Activated T-helper 9 cell treated with anti-CD3 and anti-CD28 coated beads, Interleukin-2, amount 50 U/mL, for 16 hours (primary cell): ENCODE results near the gene DCUN1D2.
"Not testable (repeated sequence)": the region's sequence is repeated elsewhere in the genome, so short reads cannot be mapped to it uniquely, and the experiment has no call there.

Experiments used
- DNase-seq: peaks from one replicate; pipeline ENCODE4 v3.0.0-alpha.2; 2020; ENCODE audit warnings: low read depth

DCUN1D2 gene

DNA sequence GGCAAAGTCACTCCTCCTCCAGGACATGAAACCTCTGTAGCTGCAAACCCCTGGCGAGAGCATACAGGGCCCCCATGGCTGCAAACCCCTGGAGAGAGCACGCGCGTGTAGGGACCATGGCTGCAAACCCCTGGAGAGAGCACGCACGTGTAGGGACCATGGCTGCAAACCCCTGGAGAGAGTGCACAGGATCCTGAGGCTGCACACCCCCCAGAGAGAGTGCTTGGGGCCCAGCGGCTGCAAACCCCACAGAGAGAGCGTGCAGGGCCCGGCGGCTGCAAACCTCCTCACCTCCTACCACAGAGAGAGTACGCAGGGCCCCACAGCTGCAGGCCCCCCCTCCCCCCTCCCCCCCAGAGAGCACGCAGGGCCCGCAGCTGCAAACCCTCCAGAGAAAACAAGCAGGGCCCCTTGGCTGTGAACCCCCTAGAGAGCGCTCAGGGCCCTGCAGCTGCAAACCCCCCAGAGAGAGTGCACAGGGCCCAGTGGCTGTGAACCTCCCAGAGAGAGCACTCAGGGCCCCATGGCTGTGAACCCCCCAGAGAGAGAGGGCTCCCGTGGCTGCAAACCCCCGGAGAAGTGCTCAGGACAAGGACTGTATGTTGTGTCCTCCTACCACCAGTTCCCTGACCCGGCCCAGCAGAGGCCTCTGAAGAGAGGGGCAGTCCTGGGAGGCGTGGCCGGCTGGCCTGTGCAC, 44.6 kb downstream of the DCUN1D2 start:
- no peak for DNase-seq

DNA sequence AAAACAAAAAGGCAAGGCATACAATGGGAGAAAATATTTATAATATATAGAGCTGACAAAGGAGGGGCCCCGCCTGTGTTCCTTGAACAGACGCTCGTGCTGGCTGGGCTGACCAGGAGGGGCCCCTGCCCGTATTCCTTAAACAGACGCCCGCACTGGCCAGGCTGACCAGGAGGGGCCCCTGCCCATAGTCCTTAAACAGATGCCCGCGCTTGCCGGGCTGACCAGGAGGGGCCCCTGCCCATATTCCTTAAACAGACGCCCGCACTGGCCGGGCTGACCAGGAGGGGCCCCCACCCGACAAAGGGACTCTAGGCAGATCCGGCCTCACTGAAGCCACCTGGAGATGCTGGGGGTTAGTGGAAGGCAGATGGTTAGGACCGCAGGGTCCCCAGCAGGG, 46.5 kb downstream of the DCUN1D2 start:
- no peak for DNase-seq

DNA sequence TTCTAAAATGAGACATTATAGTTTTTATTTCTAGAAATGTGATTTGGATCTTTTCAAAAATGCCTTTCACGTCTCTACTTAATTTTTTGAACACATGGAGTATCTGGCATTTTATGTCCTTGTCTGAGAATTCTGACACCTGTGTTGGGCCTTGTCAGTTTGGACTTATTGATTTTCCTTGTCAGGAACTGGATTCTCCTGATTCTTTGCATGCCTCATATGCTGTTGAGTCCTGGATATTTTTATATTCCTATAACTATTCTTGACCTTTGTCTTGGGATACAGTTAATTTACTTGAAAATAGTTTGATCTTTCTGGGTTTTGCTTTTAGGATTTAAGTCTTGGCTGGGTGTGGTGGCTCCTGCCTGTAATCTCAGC, 47.5 kb downstream of the DCUN1D2 start:
- DNase-seq, result no peak

DNA sequence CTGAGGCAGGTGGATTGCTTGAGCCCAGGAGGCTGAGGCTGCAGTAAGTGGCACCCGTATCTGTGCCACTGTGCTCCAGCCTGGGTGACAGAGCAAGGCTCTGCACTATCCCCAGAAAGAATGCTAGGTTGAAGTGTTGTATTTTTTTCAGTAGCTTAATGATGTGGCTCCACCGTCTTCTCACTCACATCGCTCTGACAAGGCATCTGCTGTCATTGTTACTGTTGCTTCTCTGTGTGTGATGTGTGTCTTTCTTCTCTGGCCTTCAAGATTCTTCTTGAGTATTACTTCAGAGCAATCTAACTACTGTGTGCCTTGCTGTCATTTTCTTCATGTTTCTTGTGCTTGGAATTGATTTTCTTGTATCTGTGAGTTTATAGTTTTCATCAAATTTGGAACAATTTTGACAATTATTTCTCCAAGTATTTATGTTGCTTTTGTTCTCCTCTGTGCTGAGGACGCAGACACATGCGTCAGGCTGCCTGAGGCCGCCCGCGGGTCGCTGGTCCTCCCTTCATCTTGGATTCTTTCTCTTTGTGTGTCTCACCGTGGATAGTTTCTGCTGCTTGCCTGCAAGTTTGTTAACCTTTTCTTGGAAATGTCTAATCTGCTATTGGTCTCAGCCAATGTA, 48.0 kb downstream of the DCUN1D2 start:
- no peak for DNase-seq

DNA sequence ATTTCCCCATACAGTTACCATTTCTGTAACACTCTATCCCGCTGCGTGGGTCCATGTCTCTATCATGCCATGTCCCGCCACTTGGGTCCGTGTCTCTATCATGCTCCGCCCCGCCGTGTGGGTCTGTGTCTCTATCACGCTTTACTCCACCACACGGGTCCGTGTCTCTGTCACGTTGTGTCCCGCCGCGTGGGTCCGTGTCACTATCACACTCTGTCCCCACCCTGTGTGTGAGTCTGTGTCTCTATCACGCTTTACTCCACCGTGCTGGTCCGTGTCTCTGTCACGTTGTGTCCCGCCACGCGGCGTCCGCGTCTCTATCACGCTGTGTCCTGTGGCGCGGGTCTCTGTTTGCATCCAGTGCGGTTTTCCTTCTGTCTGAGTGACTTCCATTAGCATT, 48.9 kb downstream of the DCUN1D2 start:
- DNase-seq, result no peak

DNA sequence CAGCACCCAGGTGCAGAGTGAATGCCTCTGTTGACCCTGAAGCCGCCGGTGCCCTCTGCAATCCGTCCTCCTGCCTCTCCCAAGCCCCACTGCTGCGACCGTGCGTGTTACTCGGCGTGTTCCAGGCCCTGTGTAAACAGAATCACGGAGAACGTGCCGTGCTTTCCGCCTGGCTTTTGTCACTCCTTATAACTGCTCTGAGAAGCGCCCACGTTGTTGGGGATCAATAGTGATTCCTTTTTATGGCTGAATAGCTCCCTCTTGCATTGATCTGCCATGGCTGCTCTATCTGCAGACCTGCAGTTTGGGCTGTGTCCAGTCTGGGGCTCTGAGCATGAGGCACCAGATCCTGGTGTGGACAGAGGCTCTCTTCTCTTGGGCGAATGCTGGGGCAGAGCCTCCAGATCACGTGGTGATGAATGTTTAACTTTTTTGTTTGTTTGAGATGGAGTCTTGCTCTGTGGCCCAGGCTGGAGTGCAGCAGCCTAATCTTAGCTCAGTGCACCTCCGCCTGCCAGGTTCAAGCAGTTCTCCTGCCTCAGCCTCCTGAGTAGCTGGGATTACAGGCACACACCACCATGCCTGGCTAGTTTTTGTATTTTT, 53.0 kb downstream of the DCUN1D2 start:
- no peak for DNase-seq

DNA sequence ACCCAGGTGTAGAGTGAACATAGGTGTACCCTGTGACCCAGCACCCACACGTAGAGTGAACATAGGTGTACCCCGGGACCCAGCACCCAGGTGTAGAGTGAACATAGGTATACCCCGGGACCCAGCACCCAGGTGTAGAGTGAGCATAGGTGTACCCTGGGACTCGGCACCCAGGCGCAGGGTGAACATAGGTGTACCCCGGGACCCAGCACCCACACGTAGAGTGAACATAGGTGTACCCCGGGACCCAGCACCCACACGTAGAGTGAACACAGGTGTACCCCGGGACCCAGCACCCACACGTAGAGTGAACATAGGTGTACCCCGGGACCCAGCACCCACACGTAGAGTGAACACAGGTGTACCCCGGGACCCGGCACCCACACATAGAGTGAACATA, 53.6 kb downstream of the DCUN1D2 start:
- not testable (repeated sequence) for DNase-seq

DNA sequence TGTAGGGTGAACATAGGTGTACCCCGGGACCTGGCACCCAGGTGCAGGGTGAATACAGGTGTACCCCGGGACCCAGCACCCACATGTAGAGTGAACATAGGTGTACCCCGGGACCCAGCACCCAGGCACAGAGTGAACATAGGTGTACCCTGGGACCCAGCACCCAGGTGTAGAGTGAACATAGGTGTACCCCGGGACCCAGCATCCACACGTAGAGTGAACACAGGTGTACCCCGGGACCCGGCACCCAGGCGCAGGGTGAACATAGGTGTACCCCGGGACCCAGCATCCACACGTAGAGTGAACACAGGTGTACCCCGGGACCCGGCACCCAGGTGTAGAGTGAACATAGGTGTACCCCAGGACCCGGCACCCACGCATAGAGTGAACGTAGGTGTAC, 54.6 kb downstream of the DCUN1D2 start:
- DNase-seq, result not testable (repeated sequence)

DNA sequence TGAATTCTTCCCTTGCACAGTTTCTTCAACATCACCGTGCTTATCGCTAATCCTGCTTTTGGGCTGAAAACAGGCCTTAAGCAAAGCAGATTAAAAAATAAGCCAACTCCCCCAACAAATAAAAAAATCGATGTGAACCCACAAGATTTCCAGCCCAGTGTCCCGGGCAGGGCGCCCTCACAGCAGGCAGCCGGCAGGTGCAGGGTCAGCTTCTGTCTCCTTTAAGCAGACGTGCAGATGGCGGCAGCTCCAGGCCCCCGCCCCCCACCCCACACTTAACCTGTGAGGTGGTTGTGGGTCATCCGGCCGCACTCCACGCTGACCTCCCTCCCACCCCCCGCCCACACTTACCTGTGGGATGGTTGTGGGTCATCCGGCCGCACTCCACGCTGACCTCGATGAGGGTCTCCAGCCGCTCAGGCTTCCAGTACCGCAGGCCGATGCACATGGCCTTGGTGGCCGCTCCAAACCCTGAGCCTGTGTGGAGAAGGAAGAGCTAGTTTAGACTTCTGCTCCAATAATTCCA, 57.1 kb downstream of the DCUN1D2 start:
- no peak for DNase-seq

DNA sequence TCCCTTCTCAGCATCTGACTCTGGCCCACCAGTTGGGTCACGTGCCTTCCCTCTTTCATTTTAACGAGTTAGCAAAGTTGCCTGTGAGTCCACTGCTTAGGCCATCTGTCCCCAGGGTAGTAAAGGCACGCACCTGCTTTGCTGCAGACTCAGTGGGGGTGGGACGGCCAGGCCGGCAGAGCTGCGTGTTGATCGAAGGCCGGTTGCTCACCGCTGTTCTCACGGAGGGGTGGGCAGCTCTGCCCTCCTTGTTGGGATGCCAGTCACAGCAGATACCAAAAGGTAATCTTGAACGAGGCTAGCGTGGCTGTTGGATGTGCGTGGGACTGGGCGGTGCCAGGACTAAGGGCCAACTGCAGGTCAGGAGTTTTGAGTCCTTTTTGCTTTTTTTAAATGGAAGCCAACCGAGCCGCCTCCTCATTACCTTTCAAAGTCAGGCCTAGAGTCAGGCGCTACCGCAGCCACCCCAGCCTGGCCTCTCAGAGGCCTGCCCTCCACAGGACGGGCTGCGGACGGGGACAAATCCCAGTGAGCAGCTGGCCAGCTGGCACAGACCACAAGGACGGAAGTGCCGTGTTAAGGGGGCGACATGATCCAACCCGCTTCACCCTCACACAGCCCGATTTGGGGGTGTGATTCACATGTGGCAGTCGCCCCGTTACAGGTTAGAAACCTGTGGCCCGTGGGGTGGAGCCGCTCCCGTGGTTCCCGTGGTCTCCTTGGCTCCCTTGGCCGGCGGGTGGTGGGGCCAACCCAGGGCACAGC, 57.8 kb downstream of the DCUN1D2 start:
- no peak for DNase-seq

DNA sequence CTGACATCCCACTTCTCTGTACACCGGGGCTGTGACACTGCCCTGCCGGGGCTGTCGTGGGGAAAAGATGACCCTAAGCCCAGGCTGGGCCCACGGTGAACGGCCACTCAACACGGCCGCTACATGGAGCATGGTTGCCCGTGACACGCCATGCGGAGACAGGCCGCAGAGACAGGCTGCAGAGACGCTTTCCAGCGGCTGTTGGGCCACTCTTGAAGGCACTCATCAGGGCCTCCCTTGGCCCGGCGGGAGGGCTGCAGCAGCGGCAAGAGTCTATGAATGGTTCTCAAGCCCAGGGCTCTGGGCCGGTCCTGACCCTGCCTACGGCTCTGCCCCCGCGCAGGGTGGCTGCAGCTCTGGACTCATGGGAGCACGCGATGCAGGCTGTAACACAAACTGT, 59.3 kb downstream of the DCUN1D2 start:
- DNase-seq, result no peak

DNA sequence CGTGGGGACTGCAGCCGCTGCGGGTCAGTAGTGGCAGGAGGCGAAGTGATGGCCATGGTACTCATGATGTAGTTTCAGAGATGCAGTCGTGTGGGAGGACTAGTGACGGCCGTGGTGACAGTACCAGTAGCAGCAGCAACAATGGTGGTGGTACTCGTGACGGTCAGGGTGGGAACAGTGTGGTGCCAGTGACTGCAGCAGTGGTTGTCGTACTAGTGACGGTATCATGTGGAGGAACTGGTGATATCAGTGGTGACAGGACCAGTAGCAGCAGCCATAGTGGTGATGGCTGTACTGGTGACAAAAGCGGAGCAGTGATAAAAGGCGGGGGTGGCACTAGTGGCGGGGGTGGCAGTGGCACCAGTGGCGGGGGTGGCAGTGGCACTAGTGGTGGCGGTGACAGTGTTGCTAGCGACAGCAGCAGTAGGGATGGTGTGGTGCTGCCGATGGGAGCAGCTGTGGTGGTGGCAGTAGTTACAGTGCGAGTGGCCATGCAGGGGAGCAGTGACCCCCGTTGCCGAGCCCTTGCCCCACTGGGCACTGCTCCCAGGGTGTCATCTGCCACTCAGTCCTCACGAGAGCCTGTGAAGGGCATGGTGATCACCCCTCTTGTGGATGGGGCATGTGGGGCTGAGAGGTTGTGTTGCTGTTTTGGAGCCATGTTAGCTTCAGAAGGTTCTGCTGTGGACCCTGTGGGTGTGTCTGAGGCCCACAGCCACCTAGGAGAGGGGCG, 60.0 kb downstream of the DCUN1D2 start:
- no peak for DNase-seq

DNA sequence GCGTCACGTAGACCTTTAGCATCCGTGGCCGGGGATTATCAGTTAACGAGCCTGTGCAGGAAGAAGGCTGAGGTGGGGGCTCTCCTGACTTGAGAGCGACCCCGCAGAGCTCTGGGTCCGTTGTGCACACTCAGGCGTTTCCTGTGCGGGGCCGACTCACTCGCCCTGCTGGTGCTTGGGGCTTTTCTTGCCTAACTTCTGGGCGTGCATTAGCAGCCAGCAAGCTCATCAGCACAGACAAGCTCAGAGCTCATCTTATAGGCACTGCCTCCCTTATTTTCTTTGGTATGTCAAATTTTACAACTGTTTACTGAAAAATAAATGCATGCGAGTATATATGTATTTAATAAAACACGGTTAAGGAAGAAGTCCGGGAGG, 60.9 kb downstream of the DCUN1D2 start:
- DNase-seq, result no peak

DNA sequence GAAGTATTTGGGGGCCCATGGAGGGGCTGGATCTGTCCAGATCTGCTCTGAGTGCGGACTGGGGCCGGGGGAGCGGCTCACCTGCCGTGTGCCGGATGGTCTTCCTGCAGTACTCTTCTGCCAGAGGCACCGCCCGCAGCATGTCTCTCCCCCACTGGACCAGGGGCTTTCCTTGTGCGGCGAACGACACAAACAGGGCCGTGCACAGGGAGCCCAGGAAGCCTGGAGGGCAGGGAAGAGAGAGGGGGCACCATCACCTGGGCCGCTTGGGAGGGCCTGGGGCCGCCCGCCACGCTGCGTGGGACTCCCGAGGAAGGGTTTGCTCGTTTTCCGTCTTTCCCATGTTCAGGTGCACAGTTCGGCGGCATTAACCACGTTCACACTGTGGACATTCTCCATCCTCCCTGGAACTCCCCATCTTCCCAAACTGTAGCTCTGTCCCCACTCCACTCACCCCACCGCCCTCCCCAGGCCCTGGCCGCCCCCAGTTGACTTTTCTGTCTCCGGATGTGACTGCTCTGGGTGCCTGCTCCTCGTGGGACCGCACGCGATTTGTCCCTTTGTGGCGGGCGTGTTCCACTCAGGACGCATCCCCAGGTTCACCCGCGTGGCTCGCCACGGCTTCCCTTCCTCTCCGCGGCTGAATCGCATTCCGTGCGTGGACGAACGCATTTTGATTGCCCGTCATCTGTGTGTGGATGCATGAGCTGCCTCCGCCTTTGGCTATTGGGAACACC, 61.5 kb downstream of the DCUN1D2 start:
- DNase-seq, result no peak

DNA sequence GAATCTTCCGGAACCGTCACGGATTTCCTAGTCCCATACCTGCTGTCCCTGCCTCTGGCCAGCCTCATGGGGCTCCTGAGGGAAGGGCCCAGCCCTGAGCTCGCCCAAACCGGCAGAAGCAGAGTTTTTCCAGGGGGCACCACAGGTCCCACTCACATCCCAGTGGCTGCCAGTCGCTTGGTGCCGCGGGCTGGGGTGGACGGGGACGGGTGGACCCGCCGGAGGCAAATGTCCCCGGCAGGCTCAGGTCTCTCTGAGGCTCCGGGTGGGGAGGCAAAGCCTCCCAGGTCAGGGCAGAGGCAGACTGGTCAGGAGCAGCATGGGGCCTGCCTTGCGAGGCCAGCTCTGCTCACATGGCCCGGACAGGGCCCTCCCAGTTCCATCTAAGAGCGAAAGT, 62.0 kb downstream of the DCUN1D2 start:
- no peak for DNase-seq

DNA sequence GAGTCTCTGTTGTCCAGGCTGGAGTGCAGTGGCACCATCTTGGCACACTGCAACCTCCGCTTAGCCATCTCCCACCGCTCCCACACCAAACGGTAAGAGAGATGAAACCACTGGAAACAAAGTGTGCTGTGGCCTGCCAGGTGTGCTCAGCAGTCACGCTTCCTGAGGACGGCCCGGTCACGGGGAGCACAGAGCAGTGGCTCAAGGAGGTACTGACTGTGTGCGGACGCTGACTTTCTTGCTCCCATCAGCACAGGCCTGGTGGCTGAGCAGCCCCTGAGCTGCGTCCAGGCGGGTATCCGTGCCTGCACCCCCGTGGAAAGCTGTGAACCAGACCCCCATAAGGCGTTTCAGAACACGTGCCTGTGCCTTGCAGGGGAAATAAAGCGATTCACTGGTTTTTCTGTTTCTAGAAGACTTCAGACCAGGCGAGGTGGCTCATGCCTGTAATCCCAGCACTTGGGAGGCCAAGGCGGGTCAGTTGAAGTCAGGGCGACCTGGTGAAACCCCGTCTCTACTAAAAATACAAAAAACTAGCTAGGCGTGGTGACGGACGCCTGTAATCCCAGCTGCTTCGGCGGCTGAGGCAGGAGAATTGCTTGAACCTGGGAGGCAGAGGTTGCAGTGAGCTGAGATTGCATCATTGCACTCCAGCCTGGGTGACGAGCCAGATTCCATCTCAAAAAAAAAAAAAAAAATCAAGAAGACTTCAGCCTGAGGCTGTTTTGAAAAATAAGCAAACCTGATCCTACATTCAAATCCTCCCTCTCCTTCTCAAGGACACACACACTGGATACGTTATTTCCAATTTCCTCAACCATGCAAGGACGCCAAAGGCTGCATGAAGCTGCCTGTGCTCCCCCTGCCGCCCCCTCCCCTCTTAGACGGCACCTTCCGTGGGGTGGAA, 62.7 kb downstream of the DCUN1D2 start:
- no peak for DNase-seq

DNA sequence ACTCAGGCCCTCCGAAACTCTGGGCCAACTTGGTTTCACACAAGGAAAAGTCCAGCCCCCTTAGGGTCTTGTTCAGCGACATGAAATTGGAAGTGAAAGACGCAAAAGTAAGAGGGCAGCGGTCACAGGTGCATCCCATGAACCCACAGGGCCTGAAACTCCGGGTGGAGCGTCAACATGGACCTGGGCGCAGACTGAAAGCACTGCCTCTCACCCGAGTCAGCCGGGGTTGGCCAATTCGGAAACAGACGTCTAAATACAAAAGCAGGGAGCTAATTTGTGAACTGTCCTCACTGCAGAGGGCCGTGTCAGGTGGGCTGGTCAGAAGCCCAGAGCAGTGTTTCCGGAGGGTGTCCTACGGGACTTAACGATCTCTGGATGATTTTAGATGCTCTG, 63.9 kb downstream of the DCUN1D2 start:
- no peak for DNase-seq

DNA sequence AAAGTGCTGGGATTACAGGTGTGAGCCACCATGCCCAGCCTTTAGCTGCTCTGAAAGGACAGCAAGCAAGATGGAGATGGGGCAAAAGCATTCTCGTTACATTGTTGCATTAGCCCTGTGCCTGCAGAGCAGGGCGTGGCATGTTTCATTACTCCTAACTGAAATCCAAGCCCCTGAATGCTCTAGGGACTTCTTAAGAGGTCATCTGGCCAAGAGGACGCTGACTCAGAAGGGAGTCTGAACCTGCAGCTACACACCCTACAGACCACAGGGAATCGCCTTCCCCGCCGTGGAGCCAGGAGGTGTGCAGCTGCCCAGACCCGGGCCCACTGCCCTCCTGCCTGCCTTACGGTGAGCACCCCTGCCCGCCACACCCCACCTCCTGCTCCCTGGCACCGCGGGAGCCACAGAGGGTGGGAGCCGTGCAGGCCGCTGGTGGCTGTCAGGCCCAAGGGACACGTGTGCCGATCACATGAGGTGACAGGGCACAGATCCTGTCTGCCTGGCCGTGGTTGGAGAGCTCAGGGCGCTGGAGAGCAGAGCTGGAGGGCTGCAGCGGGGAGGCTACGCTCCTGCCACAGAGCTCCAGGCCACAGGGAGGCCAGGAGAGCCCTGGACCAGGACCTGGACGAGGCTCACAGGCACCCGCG, 64.4 kb downstream of the DCUN1D2 start:
- DNase-seq, result no peak

DNA sequence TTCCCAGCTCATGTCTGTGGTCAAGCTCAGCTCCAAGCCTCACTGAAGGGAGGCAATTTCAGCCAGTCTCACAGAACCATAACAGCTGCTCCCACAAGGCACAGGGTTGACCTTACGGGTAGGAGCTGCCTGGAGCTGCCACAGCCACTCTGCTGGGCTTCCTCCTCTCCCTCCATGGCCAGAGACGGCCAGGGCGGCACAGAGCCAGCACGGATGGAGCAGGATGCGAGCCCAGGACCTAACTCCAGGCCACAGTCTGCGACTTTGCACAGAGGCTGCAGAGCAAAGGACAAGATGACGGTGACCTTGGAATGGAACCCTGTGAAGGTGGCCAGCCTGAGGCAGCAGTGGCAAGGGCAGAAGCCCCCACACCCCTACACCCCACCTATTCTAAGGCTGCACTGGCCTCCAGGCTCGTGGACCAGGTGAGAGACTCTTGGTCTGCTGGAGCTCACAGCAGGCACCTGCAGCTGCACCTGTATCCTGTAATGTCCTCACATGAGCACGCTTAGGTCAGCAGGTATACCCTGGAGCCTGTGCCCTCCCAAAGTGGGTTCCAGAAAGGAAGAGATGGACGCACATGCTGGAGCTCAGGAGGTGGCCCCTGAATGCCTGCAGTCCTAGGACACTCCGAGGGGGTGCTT, 66.9 kb downstream of the DCUN1D2 start:
- DNase-seq, result no peak
